SU-DHL-6 (cell line): ENCODE results near the gene PCNX3.

Experiments used
- CTCF ChIP-seq: fragments of 200-600 bp; sonication (generic); IDR thresholded peaks from one replicate; pipeline ENCODE4 v1.5.1; 2017; ENCODE audit warnings: antibody characterized with exemption, mild to moderate bottlenecking, low read length, moderate library complexity; ENCODE audit not compliant: insufficient read depth, poor library complexity, severe bottlenecking
- EZH2phosphoT487 ChIP-seq: fragments of 200-600 bp; sonication (generic), shearing (Covaris generic); conservative IDR thresholded peaks from 2 replicates; pipeline ENCODE4 v1.6.1; 2018; ENCODE audit warnings: mild to moderate bottlenecking, antibody characterized with exemption, low read length, moderate library complexity, mixed read lengths

GRCh38 chr11:65619281-65619928, 3.8 kb downstream of the PCNX3 start:
- TF ChIP-seq CTCF (no peak), EZH2phosphoT487 (no peak)
